ENCODE measurements around the gene BLID.
A peak's percentile ranks its signal among the peaks of the same experiment; 100 is the strongest.

BLID gene, protein sequence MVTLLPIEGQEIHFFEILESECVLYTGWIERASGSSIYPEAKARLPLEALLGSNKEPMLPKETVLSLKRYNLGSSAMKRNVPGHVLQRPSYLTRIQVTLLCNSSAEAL

DNA sequence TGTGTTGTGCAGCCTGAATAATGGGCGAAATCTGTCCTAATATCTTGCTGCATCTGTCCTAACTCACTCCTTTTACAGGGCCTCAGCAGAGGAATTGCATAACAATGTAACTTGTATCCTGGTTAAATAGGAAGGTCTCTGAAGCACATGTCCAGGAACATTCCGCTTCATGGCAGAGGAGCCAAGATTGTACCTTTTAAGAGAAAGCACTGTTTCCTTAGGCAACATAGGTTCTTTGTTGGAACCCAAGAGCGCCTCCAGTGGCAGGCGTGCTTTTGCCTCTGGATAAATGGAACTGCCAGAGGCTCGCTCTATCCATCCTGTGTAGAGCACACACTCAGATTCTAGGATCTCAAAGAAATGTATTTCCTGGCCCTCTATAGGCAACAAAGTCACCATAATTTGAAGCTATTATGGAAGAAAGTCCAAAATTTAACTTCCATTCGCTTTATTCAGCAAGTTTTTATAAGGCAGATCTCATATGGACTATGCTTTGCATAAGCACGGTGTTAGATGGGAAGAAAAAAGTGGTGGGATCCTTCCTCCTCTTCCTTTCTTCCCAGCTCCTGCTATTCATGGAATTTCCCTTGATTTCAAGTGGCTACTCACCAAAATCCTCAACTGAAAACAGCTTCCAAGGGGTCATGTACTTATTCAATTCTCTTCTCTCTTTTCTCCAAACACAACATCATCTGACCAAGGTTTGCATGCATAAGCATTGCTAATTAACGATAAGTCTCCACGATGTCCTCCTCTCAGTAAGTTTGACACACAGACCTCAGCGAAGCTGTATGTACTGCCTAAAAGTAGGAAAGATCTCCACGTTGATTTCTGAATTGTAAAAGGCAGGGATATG is at the start of gene BLID:
TSS of gene BLID (minus strand) at position 692 of the 856 bp plus-strand sequence. CDS start at position 399, 293 bp downstream.
- DNase-seq (ENCODE audit: low spot score), result no peak

DNA sequence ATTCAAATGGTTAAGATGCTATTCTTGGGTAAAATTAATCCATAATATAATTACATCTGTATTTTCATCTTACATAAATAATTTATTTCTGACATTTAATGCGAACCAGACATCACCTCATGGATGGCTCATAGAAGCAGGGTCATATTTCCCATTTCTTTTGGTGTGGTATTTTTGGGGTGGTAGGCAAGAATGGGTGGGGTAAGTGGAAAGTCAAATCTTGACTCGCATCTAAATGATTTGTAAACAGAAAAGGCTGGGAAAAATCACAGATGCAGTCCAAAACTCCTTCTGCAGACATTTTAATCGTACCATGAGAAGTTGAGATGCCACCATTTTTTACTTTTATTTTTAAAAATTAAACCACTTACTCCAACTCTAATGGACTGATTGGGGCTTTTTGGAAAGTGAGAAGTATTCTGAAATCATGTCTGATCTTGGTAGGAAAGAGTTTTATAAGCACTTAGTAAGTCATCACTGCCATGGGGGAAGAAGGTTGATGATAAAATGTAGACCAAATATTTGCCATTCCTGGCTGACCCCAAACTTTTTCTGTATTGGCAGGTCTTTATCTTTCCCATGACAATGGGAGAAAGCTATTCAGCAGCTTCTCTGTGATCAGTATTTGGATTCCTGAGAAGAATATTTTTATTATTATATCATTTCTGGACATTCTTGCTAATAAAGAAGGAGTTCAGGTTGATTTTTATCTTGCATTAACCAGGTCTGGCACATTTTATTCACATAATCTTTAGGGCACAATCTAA is 47.2 kb upstream of the BLID start:
- no peak for DNase-seq (ENCODE audit: low spot score)

DNA sequence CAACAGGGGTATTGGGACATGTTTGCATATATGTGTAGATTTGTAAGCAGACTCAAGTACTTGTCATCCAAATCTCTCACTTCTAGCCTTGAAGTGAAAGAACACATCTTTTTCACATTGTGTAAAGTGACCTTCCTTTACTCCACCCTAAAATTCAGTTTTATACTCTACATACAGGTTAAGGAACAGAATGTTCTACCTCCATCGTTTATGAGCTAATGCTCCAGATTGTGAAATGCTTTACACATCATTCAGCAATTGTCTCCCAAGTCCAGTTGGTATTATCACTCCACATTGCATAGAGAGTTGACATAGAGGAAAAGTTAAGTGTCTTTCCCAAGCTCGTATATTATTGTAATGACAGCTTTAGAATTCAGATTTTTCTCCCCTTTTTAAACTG is 46.1 kb upstream of the BLID start:
- no peak for DNase-seq (ENCODE audit: low spot score)

DNA sequence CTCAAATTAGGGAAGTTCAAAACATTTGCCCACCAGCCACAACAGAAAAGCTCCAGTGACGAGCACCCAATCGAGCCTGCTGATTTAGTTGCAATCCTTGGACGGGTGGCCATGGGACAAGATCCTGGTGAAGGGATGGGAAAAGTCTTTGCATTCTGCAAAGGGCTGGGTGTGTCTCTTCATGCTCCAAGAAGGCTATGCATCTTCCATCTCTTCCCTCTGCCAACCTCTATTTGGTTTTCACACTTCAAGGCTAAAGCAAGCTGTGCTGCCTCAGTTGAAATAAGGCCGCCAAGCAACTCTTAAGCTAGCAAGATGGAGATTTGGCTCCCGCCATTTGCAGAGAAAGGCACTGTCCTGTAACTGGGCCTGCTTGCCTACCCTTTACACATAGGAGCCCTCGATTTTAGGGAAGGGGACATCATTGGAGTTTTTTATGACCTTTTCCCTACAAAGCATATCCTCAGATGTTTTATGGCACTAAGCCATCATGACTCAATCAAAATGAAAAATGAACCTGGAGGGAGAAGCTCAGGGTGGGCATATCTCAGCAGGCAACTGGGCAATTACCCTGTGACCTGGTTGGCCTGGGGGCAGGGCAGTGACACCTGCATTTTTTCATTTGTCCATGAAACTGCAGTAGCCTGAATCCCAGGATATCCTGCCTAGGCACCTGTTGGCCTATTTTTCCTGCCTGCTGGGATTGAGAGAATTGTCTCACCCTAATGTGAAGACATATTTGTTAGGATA is 45.0 kb upstream of the BLID start:
- no peak for DNase-seq (ENCODE audit: low spot score)

DNA sequence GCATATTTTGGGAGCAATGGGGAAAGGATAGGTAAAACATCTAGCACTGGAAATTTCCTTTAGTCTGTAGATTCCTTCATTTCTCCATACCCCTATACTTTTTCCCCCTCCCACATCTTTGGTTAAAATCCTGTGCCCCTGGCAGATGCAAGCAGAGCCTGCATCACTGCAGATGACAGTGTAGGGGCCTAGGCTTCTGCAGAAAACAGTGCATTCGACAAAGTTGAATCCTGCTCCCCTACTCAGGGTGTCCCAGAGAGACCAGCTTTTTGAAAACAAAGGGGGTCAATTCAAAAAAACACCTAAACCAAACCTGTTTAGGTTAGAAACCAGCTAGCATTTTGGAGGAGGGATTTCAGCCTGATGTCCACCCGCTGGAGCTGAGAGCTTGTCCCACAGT is 43.8 kb upstream of the BLID start:
- DNase-seq (ENCODE audit: low spot score), result no peak

DNA sequence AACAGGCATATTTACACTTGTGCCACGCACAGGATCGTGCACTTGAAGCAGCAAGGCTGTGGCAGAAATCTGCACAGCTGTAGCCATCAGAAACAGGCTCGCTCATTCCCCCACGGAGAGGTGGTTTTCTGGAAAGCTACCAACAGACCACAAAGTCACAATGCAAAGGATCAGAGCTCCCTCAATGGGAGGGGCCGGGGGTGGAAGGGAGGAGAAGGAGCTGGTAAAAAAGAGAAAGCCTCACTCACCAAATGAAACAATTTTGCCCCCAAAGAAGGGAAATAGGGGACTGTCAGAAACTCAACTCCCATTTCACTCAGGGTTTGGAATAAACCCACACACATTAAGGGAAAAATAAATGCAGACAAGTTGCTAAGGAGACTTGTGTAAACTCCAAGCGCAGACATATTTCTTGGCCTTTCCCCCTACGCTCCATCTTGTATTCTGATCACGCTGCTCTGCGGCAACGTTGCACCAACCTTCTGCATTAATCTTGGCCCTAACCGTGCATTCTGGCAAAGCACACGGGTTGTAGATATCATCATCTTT is 43.2 kb upstream of the BLID start:
- DNase-seq (ENCODE audit: low spot score), result no peak

DNA sequence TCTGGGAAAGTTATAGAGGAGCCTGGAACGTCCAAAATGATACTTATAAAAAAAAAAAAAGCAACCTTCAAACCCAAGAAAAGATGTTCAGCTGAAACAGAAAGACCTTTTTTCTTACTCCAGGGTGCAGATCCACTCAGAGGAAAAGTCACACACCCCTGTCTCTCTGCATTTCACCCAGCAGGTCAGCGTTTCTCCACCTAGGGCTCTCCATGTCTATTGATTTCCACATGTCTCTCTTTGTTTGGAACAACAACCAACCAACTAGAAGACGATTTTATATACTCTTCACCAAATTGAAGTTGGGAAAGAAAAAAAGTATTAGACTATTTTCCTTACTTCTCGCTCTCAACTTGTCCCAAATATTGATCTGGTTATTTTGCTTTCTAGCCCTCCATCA is 42.2 kb upstream of the BLID start:
- no peak for DNase-seq (ENCODE audit: low spot score)

DNA sequence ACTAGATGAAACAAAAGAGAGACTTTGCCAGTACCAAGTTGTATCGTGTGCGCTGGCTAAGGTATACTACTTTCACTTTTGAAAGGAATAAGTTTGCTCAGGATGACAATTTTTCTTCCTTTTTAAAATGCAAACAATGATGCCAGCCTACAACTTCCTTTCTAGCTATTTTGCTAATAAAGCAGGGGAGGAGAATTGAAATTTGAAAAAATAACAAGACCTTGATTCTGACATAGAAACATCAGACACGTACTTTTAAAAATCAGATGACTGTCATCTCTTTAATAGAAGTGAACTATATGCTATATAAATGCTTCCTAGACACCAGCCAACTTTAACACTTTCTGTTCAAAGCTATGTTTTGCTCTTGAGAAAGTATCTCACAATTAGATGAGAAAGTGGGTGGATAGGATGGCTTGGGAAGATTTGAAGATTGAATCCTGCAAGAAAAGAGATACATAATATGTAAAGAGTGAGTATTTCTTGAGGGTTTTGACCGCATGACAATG is 41.7 kb upstream of the BLID start:
- no peak for DNase-seq (ENCODE audit: low spot score)

DNA sequence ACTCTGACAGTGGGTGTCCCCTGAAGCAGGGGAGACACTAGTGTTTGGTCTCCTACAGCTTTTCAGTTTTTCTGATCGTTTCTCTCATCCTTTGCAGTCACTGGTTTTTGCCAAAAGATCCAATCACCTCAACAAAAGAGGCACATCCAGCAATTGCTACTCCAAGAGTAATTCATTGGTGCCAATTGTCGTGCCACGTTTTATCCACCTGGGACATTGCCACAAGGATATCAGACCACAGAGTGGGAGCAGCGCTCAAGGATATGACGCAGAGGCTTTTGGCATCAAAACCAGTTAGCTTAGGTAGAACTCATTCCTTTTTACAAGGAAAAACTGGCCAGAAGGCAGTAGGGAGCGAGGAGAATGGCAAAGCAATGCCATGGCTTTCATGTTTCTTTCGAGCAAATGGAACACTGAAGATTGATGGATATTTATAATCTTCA is 40.9 kb upstream of the BLID start:
- DNase-seq (ENCODE audit: low spot score), result no peak

DNA sequence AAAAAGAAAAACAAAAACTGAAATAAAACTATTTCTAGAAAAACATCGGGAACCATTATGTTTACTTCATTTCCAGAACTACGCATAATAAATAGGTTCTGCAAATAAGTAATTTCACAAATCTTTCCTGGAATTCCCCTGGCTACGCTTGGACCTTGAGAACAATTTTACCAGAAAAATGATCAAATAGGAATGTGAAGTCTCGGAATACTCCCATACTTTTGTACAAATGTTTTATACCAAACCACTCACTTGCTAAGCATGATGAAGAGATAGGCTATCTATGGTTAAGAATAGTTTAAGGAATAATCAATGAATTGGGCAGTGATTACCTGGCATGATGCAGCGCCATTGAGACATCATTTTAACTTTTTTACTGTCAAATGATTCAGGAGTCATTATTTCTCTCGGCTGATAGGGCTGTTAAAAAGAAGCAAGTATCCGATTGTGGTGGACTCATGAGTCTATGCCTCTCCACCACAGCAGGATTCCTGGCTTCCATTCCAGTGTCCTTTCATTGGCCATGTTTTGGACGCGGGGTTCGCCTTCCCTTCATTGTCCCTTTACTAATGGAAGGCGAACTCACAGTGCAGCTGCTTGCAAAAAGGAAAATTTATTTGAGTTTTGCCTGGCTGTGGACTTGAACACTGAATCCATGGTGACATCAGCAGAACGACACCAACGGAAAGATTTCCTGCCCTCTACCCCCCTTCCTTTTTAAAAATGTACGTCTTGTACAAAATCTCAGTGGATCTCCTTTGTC is 39.9 kb upstream of the BLID start:
- DNase-seq (ENCODE audit: low spot score), result peak; percentile 17

DNA sequence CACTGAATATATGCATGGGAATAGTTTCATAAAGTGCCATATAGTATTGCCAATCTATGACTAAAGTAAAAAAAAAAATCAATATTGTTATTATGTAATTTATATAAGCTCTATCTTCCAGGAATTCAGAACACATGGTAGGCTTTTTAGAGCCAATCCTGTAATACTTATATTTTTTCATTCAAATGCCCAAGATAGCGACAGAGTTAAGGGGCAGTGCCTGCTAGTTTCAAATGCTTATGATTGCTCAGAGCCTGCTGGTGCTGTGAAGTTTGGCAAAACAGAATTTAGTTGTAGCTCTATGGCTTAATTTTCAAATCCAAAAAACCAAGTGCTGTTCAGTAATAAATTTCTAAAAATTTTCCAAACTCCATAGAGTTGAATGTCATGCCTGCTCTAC is 39.0 kb upstream of the BLID start:
- no peak for DNase-seq (ENCODE audit: low spot score)

DNA sequence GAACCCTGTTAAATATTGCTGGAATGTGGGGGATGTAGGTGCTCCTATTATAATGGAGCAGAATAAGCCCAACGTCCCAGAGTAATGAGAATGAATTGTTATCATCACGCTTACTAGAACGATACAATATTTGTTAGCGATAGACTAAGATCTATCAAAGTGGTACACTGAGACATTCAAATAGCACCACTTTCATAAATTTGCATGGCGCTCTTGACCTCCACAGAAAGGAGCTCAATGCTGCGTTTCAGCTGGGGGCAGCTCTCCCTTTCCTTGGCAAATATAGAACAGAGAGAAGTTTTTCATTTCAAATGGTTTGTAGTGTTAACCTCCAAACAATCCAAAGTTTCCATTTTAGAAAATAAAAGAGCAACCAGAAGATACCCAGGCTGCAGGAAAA is 38.2 kb upstream of the BLID start:
- DNase-seq (ENCODE audit: low spot score), result no peak

DNA sequence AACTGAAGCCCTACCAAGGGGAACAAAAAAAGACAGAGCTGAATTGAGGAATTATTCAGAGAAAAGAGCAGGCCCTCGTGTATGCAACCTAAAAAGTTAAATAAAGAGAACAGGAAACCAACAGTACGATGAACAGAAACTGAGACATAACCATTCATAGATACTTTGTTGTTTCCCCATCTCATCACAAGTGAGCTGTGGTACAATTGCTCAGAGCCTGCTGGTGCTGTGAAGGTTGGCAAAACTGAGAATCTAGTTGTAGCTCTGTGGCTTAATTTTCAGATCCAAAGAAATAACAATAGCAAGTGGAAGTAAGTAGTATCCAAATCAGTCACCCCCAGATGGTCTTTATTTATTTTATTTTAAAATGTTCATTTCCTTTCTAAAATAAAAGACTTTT is 37.7 kb upstream of the BLID start:
- no peak for DNase-seq (ENCODE audit: low spot score)

DNA sequence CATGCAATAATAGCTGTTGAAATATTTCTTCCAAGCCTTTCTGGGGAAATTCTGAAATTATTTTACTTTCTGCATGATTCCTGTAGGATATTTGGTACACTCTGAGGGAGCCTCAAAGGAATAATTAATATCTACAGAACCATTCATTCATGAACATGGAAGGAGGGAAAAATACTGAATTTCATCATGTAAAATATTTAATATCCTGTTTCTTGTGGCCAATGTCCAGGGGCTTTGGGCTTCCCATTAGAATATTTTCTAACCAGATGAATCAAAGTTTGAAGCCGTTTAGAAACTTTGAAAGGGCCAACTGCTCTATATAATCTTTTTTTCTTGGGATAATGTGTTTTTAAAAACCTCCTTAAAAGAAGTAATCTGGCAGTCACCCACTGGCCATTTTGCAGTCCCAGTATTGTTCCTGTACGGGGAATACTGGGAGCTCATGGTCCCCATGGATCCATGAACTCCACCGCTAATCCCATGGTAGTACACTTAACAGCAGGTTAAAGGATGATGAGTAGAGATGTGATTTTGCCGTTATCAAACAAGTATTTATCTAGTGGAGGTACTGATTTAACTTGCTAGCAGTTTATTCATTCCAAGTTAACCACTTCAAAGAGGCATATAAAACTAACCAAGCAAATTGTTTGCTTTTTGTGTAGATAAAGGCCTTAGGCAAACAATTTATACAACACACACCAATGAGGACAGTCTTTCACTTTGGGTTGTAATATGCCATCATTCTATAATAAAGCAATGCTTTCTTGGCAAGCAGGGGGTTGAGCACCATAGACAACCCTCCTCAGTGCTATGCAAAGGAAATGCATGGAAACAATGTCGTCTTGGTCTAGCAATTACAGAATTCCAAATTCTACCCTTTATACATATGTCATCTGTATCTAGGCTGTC is 34.5 kb upstream of the BLID start:
- DNase-seq (ENCODE audit: low spot score), result no peak

DNA sequence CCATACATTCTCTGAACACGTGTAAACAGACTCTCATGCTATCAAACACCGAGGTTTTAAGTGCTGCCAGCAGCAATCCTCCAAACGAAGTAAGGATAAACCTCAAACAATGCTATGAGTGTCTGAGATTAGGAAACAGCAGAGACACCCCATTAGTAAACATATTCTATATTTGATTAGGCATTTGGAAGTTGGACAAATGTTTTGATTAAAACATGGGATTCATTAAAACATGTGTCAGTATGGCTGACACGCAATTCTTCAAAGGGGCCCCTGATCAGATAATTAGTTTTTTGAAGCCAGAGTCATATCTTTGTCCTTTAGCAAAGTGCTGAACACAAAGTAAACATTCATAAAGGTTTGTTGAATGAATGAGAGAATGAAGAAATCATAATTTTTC is 33.2 kb upstream of the BLID start:
- DNase-seq (ENCODE audit: low spot score), result no peak

DNA sequence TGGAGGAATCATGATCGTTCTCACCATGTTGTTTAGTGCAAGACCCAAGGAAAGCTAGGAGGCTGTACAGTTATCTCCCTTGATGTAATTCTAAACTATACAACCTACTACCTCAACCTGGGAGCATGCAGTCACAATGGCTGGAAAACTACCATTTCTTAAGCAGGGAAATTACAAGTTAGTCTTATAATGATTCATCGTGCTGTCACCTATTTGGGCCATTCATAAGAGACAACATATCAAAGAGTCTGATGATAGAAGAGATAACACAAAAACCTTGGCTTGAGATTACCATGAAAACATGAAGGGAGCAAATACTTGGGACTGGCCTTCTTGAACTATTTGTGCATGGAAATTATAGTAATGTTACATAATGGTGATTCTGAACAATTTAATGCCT is 30.5 kb upstream of the BLID start:
- DNase-seq (ENCODE audit: low spot score), result no peak

DNA sequence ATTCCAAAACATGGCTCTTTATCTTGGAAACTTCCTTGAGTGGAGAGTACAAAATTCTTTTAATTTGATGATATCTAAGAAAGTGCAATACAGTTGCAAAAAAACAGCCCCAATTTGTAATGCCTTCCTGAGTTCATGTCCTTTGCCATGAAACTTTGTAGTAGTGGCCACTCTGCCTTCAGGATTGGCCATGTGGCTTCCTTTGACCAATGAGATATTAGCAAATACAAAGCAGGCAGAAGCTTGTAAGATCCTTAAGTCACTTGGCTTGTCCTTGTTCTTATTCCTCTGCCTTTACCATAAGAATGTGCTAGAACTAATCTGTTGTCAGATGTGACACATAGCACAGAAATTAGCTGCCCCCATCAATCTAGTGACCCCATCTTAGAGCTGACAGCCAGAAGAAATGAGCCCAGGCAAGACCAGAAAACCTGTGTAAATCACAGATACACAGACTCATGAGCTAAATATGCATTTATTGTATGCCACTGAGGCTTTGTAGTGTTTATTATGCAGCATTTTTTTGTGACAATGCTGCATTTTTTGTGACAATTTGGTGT is 29.8 kb upstream of the BLID start:
- DNase-seq (ENCODE audit: low spot score), result no peak

DNA sequence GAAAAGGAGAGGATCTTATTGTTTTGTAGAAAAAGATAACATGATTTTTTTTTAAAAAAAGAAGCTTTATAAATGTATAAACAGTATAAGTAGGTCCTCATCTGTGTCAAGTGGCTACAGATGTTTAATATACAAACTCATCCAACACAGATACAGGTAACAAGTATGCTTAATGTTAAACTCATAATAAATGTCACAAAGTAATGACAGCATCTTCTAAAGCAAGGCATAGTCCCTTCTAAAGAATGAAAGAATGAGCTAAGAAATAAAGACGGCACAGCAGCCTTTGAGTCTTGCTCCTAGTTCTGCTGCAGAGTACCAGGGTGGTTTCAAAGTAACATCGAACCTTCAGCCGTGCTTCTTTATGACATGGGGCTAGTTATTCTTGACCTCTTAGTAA is 28.7 kb upstream of the BLID start:
- DNase-seq (ENCODE audit: low spot score), result no peak

DNA sequence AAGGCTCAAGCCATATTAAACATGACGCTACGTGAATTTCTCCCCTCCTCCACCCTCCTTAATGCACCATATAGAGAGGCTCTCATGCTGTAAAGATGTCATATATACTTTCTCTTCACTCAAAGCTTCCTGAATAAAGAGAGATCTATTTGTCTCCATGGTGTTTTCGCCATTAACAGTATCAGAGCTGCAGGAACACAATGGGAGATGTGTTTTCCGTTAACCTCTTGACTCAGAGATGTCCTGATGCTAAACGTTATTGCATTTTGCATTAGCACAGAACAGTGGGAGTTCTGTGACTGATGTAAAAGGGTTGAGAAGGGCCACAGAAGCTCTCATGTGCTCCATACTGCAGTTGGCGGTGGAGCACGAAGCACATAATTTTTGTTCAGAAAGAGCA is 25.7 kb upstream of the BLID start:
- no peak for DNase-seq (ENCODE audit: low spot score)

DNA sequence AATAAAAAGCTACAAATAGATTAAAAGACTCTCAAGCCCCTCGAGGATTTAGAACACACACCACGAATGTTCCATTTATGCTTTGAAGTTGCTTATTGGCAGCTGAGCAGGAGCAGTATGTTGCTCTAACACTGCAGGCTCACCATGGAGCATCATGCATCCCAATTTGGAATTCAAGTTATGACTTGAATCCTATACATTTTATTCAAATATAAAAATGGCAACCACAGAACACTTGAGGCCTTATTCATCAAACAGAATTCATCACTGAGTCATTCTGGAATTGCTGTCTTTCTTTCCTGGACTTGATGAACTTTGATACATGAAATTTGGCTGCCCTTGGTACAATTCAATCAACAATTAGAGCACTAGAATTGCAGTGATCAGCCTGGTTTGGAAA is 24.5 kb upstream of the BLID start:
- no peak for DNase-seq (ENCODE audit: low spot score)
